Vagina (tissue), 2 donors: Measurements from ENCODE around the gene COLQ. TPM values are rescaled to one million over a fixed set of nuclear protein-coding genes. Genes with fewer than 3 reads are reported as not detected.

Experiments used
- DNase-seq, 2 donors: peaks; one replicate each; pipeline ENCODE4 v3.0.0-alpha.2; 2017; ENCODE audit errors: extremely low spot score in 2 of 2
- H3K27ac ChIP-seq: fragments of 200-600 bp; sonication (generic); one replicate; pipeline ENCODE4 v1.5.1; 2019
- H3K27me3 ChIP-seq: fragments of 200-600 bp; sonication (generic); one replicate; pipeline ENCODE4 v1.5.1; 2019
- H3K36me3 ChIP-seq, 2 donors: fragments of 200-600 bp; sonication (generic); one replicate each; pipeline ENCODE4 v1.5.1; 2017 to 2019
- H3K4me1 ChIP-seq: fragments of 200-600 bp; sonication (generic); one replicate; pipeline ENCODE4 v1.5.1; 2019
- H3K4me3 ChIP-seq, 2 donors: fragments of 200-600 bp; sonication (generic); 1 replicate in 1 of 2; 2 replicates in 1 of 2; pipeline ENCODE4 v1.5.1; 2016 to 2019
- H3K9me3 ChIP-seq: fragments of 200-600 bp; sonication (generic); one replicate; pipeline ENCODE4 v1.5.1; 2019
- CTCF ChIP-seq, 3 experiments: fragments of 450-650 bp in 2 of 3; fragments of 200-600 bp in 1 of 3; sonication (generic) in 1 of 3; IDR thresholded peaks; one replicate each; pipeline ENCODE4 v1.5.1; 2017 to 2019; ENCODE audit warnings: antibody characterized with exemption in 3 of 3, mild to moderate bottlenecking in 2 of 3, moderate library complexity in 2 of 3
- POLR2A ChIP-seq, 2 donors: fragments of 450-650 bp; IDR thresholded peaks; one replicate each; pipeline ENCODE4 v1.6.1; 2017; ENCODE audit warnings: antibody characterized with exemption in 2 of 2, mild to moderate bottlenecking in 2 of 2, moderate library complexity in 2 of 2
- POLR2AphosphoS5 ChIP-seq, 2 donors: sonication (generic); formaldehyde crosslinking; IDR thresholded peaks; one replicate each; pipeline ENCODE4 v1.9.0; 2017; ENCODE audit warnings: antibody characterized with exemption in 2 of 2, mild to moderate bottlenecking in 2 of 2, low read depth in 1 of 2; ENCODE audit not compliant: insufficient read depth in 1 of 2
- intact Hi-C: fragments of 100-400 bp; cut with DNase I; formaldehyde crosslinking; loops from one replicate; pipeline ENCODE4 v1.15.1; 2023
- total RNA-seq: library from RNA; depleted of rRNA; stranded (reverse); fragments of >200 nt; gene quantifications from one replicate; pipeline ENCODE4 v1.2.3, GENCODE V29; 2016

COLQ gene
- total RNA-seq, 1 donor from 2014 or later: 12.8 TPM

GRCh38 chr3:15522016-15522415 lies 510 bp upstream of the COLQ start:
- Histone ChIP-seq H3K9me3 (no peaks in the 10 kb centered on the region), H3K36me3 (no peaks in the 10 kb centered on the region), H3K27me3 (no peaks in the 10 kb centered on the region), H3K27ac (no peak overlapping the region), H3K4me3 (no peak overlapping the region), H3K4me1 (peaks cover 17% of the 10 kb centered on the region)
- no peak for DNase-seq
- TF ChIP-seq CTCF (IDR thresholded peaks at IDR 0.05) (no peak), POLR2A (IDR thresholded peaks at IDR 0.05) (no peak), POLR2AphosphoS5 (IDR thresholded peaks at IDR 0.05; ENCODE audit: insufficient read depth in 1 of 2, low read depth in 1 of 2) (no peak)
- intact Hi-C loops: no loop called here

GRCh38 chr3:15520804-15521572 lies 518 bp downstream of the COLQ start:
- no peak for DNase-seq
- Histone ChIP-seq H3K4me3 (peak overlapping the region in 1 of 2 donors; percentile 9), H3K27me3 (no peaks in the 10 kb centered on the region), H3K36me3 (no peaks in the 10 kb centered on the region), H3K4me1 (peaks cover 17% of the 10 kb centered on the region), H3K9me3 (no peaks in the 10 kb centered on the region), H3K27ac (no peak overlapping the region)
- TF ChIP-seq POLR2A (IDR thresholded peaks at IDR 0.05): no peak
- no peak for TF ChIP-seq CTCF (IDR thresholded peaks at IDR 0.05)
- no peak for TF ChIP-seq POLR2AphosphoS5 (IDR thresholded peaks at IDR 0.05; ENCODE audit: insufficient read depth in 1 of 2, low read depth in 1 of 2)
- intact Hi-C loops: no loop called here

GRCh38 chr3:15520185-15520584 lies 1.3 kb downstream of the COLQ start:
- H3K36me3 ChIP-seq: no peaks in the 10 kb centered on the region
- no peaks in the 10 kb centered on the region for H3K9me3 ChIP-seq
- intact Hi-C loops: no loop called here
- H3K4me1 ChIP-seq: peaks cover 17% of the 10 kb centered on the region
- TF ChIP-seq POLR2A (IDR thresholded peaks at IDR 0.05) (no peak), POLR2AphosphoS5 (IDR thresholded peaks at IDR 0.05; ENCODE audit: insufficient read depth in 1 of 2, low read depth in 1 of 2) (no peak), CTCF (IDR thresholded peaks at IDR 0.05) (no peak)
- H3K27ac ChIP-seq: no peak overlapping the region
- no peak for DNase-seq
- H3K27me3 ChIP-seq: no peaks in the 10 kb centered on the region
- no peak overlapping the region for H3K4me3 ChIP-seq

GRCh38 chr3:15519096-15519495 lies 2.4 kb downstream of the COLQ start:
- no peak overlapping the region for H3K27ac ChIP-seq
- peaks cover 17% of the 10 kb centered on the region for H3K4me1 ChIP-seq
- intact Hi-C loops: no loop called here
- H3K36me3 ChIP-seq: no peaks in the 10 kb centered on the region
- no peak overlapping the region for H3K4me3 ChIP-seq
- H3K27me3 ChIP-seq: no peaks in the 10 kb centered on the region
- H3K9me3 ChIP-seq: no peaks in the 10 kb centered on the region
- TF ChIP-seq POLR2A (IDR thresholded peaks at IDR 0.05) (no peak), POLR2AphosphoS5 (IDR thresholded peaks at IDR 0.05; ENCODE audit: insufficient read depth in 1 of 2, low read depth in 1 of 2) (no peak), CTCF (IDR thresholded peaks at IDR 0.05) (no peak)
- DNase-seq: no peak

GRCh38 chr3:15514663-15515340 lies 6.7 kb downstream of the COLQ start:
- DNase-seq: no peak
- Histone ChIP-seq H3K4me3 (no peak overlapping the region), H3K4me1 (peaks cover 5% of the 10 kb centered on the region), H3K27me3 (no peaks in the 10 kb centered on the region), H3K9me3 (no peaks in the 10 kb centered on the region), H3K27ac (no peak overlapping the region), H3K36me3 (no peaks in the 10 kb centered on the region)
- no peak for TF ChIP-seq POLR2A (IDR thresholded peaks at IDR 0.05)
- TF ChIP-seq CTCF (IDR thresholded peaks at IDR 0.05): no peak
- no peak for TF ChIP-seq POLR2AphosphoS5 (IDR thresholded peaks at IDR 0.05; ENCODE audit: insufficient read depth in 1 of 2, low read depth in 1 of 2)
- intact Hi-C loops: loop anchor here (5.0 kb wide), 1 partner anchor 63 kb away; no protein-coding TSS in a partner anchor
